Osteoblast (primary cell): ENCODE data around the gene KAT6B. TPM values are rescaled to one million over a fixed set of nuclear protein-coding genes. Genes with fewer than 3 reads are reported as not detected.

Source experiments
- DNase-seq: peaks from one replicate; pipeline ENCODE4 v3.0.0; 2011; ENCODE audit warnings: low spot score, mixed read lengths; ENCODE audit not compliant: insufficient read length; ENCODE audit errors: missing footprints
- H2AFZ ChIP-seq: 2 replicates; pipeline ENCODE4 v1.6.0; 2011; ENCODE audit warnings: mild to moderate bottlenecking, low read length
- H3K27ac ChIP-seq: 2 replicates; pipeline ENCODE4 v1.5.1; 2011; ENCODE audit warnings: mild to moderate bottlenecking, low read depth, low read length, moderate library complexity
- H3K27me3 ChIP-seq: 2 replicates; pipeline ENCODE4 v1.6.0; 2012; ENCODE audit warnings: mild to moderate bottlenecking, control low read depth, inconsistent platforms, low read length, moderate library complexity; ENCODE audit not compliant: insufficient read depth
- H3K36me3 ChIP-seq: 2 replicates; pipeline ENCODE4 v1.5.1; 2011; ENCODE audit warnings: mild to moderate bottlenecking, low read length, control low read depth, moderate library complexity; ENCODE audit not compliant: insufficient read depth
- H3K4me1 ChIP-seq: 2 replicates; pipeline ENCODE4 v1.5.1; 2011; ENCODE audit warnings: mild to moderate bottlenecking, low read length, control low read depth, moderate library complexity; ENCODE audit not compliant: insufficient read depth
- H3K4me2 ChIP-seq: 2 replicates; pipeline ENCODE4 v1.6.0; 2011; ENCODE audit warnings: mild to moderate bottlenecking, low read length; ENCODE audit not compliant: insufficient read depth
- H3K4me3 ChIP-seq: fragments of 200-600 bp; sonication (generic); 3 replicates; pipeline ENCODE4 v1.5.1; 2012; ENCODE audit warnings: mild to moderate bottlenecking, low read length, inconsistent platforms; ENCODE audit not compliant: insufficient read depth
- H3K79me2 ChIP-seq: 2 replicates; pipeline ENCODE4 v1.6.0; 2012; ENCODE audit warnings: mild to moderate bottlenecking, low read length, control low read depth, inconsistent platforms; ENCODE audit not compliant: insufficient read depth
- H3K9me3 ChIP-seq: 2 replicates; pipeline ENCODE4 v1.5.1; 2011; ENCODE audit warnings: low read depth, low read length, control low read depth
- H4K20me1 ChIP-seq: 2 replicates; pipeline ENCODE4 v1.6.0; 2012; ENCODE audit warnings: mild to moderate bottlenecking, low read length, control low read depth; ENCODE audit not compliant: insufficient read depth
- total RNA-seq: library from RNA; depleted of rRNA; stranded (reverse); fragments of >200 nt; gene quantifications from 2 replicates; pipeline ENCODE4 v1.2.3, GENCODE V29; 2012
- TF ChIP-seq, protein P1 (sequence below): IDR thresholded peaks from 2 replicates; pipeline ENCODE4 v1.5.1; 2011; ENCODE audit warnings: mild to moderate bottlenecking, low read depth, low read length, moderate library complexity; ENCODE audit errors: extremely low read depth

The KAT6B gene
- total RNA-seq, 1 donor: 24.6 TPM

- Histone ChIP-seq H3K9me3 (no peaks in the 10 kb centered on the region), H4K20me1 (no peaks in the 10 kb centered on the region), H3K36me3 (no peaks in the 10 kb centered on the region), H3K27me3 (no peaks in the 10 kb centered on the region), H3K4me3 (no peak overlapping the region), H3K4me2 (no peak overlapping the region), H3K27ac (no peak overlapping the region), H3K4me1 (no peaks in the 10 kb centered on the region), H3K79me2 (no peaks in the 10 kb centered on the region), H2AFZ (no peak overlapping the region)
- no peak for DNase-seq
- TF ChIP-seq, protein P1, sequence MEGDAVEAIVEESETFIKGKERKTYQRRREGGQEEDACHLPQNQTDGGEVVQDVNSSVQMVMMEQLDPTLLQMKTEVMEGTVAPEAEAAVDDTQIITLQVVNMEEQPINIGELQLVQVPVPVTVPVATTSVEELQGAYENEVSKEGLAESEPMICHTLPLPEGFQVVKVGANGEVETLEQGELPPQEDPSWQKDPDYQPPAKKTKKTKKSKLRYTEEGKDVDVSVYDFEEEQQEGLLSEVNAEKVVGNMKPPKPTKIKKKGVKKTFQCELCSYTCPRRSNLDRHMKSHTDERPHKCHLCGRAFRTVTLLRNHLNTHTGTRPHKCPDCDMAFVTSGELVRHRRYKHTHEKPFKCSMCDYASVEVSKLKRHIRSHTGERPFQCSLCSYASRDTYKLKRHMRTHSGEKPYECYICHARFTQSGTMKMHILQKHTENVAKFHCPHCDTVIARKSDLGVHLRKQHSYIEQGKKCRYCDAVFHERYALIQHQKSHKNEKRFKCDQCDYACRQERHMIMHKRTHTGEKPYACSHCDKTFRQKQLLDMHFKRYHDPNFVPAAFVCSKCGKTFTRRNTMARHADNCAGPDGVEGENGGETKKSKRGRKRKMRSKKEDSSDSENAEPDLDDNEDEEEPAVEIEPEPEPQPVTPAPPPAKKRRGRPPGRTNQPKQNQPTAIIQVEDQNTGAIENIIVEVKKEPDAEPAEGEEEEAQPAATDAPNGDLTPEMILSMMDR: no peak
Observed at GRCh38 chr10:75063461-75064230, 237.2 kb downstream of the KAT6B start.

DNA sequence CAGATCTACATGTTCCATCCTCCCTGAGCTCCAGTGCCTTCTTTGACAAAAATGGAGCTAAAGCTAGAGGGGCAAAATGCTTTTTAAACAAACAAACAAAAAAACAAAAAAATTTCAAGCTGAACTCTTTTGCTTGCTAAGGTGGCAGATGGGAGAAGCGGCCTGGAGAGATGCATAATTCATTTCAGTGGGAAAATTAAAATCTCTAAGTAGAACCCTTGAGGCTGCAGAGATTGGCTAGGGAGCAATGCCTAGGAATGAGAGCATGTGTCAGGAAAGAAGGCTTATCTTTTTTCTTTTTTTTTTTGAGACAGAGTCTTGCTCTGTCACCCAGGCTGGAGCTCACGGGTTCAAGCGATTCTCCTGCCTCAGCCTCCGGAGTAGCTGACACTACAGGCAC, 238.7 kb downstream of the KAT6B start:
- Histone ChIP-seq H3K79me2 (no peaks in the 10 kb centered on the region), H2AFZ (peak overlapping the region; percentile 78), H3K27ac (no peak overlapping the region), H3K9me3 (no peaks in the 10 kb centered on the region), H3K4me3 (no peak overlapping the region), H3K36me3 (no peaks in the 10 kb centered on the region), H3K4me1 (no peaks in the 10 kb centered on the region), H3K27me3 (no peaks in the 10 kb centered on the region), H3K4me2 (no peak overlapping the region), H4K20me1 (no peaks in the 10 kb centered on the region)
- no peak for DNase-seq
- TF ChIP-seq, protein P1: no peak

GRCh38 chr10:75066271-75066670, 239.9 kb downstream of the KAT6B start:
- H3K4me3 ChIP-seq: no peak overlapping the region
- H3K79me2 ChIP-seq: no peaks in the 10 kb centered on the region
- H3K27ac ChIP-seq: no peak overlapping the region
- no peak for DNase-seq
- H3K27me3 ChIP-seq: no peaks in the 10 kb centered on the region
- H3K36me3 ChIP-seq: no peaks in the 10 kb centered on the region
- H3K4me1 ChIP-seq: no peaks in the 10 kb centered on the region
- H3K4me2 ChIP-seq: no peak overlapping the region
- H4K20me1 ChIP-seq: no peaks in the 10 kb centered on the region
- H2AFZ ChIP-seq: no peak overlapping the region
- H3K9me3 ChIP-seq: no peaks in the 10 kb centered on the region
- TF ChIP-seq, protein P1: no peak

DNA sequence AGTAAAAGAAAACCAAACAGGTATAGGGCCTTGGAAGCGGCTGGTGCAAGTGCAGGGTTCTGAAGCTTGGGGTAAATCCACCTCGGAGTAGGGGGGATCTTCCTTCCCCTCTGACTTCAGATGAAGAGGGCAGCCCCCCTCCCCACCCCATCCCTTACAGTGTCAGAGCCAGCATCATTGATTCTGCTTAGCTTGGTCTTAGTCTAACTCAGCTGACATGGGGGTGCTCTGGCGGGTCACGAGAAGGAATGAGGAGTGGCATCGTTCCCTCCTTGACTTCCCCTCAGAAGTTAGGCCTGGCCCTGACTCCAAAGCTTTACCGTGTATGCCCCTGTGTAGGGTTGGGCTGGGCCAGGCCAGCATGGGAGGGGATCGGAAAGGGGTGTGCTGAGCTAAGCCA, 240.9 kb downstream of the KAT6B start:
- Histone ChIP-seq H3K27ac (no peak overlapping the region), H3K4me3 (no peak overlapping the region), H3K4me2 (no peak overlapping the region), H3K4me1 (no peaks in the 10 kb centered on the region), H2AFZ (no peak overlapping the region), H3K36me3 (no peaks in the 10 kb centered on the region), H3K27me3 (no peaks in the 10 kb centered on the region), H3K9me3 (no peaks in the 10 kb centered on the region), H3K79me2 (no peaks in the 10 kb centered on the region), H4K20me1 (no peaks in the 10 kb centered on the region)
- DNase-seq: no peak
- TF ChIP-seq, protein P1: no peak
